VCaP (cell line): ENCODE results near the gene TMEM198.

ENCODE experiments used
- H3K27ac ChIP-seq: fragments of 450-650 bp; 2 replicates; pipeline ENCODE4 v1.5.1; 2017
- CTCF ChIP-seq: fragments of 450-650 bp; conservative IDR thresholded peaks from 2 replicates; pipeline ENCODE4 v1.5.1; 2017; ENCODE audit warnings: mild to moderate bottlenecking, moderate library complexity

Gene TMEM198

GRCh38 chr2:219569041-219569440, 25.2 kb downstream of the TMEM198 start:
- TF ChIP-seq CTCF, result no peak
- no peak overlapping the region for H3K27ac ChIP-seq

GRCh38 chr2:219569635-219570034, 25.8 kb downstream of the TMEM198 start:
- peak overlapping the region; percentile 89; the same call in 1 of the 2 replicates for H3K27ac ChIP-seq
- TF ChIP-seq CTCF, result no peak

- TF ChIP-seq CTCF, result no peak
- H3K27ac ChIP-seq, result peak overlapping the region; percentile 89
These were observed 26.5 kb downstream of the TMEM198 start for GRCh38 chr2:219570194-219570923.

- TF ChIP-seq CTCF, result no peak
- peak overlapping the region; percentile 89 for H3K27ac ChIP-seq
These were observed 27.1 kb downstream of the TMEM198 start for GRCh38 chr2:219570924-219571310.

GRCh38 chr2:219571311-219572236, 27.7 kb downstream of the TMEM198 start, which contains the start of gene OBSL1:
TSS of gene OBSL1 (minus strand) at chr2:219571539. CDS start at chr2:219571232, 307 bp downstream.
- H3K27ac ChIP-seq, result peak within 1 kb of the TSS; percentile 89
- TF ChIP-seq CTCF, result no peak

GRCh38 chr2:219572237-219573001, 28.6 kb downstream of the TMEM198 start, which contains the start of gene INHA:
TSS of gene INHA (plus strand) at chr2:219572310. CDS start at chr2:219572375, 65 bp downstream.
- no peak for TF ChIP-seq CTCF
- H3K27ac ChIP-seq, result peak within 1 kb of the TSS; percentile 89
